TTC549 (cell line): Measurements from ENCODE around the gene ITCH.

Experiments
- FAIRE-seq: peaks from 2 replicates; lab custom pipeline; 2012; peaks lifted over from hg19 to GRCh38; lab: Jason Lieb, UNC

ITCH gene

DNA sequence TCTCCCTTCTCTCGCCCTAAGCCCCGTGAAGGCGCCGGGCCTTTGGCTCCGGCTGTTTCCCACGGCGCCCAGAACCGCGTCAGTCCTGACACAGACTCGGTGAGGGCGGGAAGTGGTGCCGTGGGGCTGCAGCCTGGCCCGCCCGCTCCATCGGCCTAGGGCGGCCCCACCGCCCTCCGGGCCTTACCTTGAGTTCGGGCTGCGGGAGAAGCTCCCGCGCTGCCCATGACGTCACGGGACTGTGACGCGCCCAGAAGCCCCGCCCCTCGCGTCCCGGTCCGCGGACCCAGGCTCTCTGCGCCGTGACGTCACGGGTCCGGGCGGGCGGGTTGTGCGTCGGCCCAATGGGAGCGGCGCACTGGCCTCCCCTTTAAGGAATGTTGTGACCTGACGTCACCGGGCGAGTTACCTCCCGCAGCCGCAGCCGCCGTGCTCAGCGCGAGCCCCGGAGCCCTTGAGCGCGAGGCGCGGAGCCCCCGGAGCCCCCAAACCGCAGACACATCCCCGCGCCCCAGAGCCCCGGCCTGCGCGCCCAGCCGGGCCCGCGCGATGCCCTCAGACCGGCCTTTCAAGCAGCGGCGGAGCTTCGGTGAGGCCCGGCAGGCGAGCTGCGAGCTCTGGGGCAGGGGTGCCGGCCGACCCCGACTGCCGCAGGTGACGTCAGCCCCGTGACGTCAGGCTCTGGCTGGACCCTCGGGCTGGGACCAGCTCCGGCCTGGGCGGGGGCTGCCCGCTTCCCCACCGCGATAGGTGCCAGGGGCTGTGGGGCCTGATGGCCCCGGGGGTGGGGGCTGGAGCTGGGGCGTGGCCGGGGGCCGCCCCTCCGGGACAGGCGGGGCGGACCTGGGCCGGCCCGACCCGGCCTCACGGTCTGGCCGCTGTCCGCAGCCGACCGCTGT, 195.5 kb downstream of the ITCH start, which contains the start of gene MAP1LC3A:
Gene MAP1LC3A, plus strand, starts transcription at position 399 of the 899 bp plus-strand sequence. Its CDS starts 151 bp downstream, at position 550.
- no peak for FAIRE-seq

DNA sequence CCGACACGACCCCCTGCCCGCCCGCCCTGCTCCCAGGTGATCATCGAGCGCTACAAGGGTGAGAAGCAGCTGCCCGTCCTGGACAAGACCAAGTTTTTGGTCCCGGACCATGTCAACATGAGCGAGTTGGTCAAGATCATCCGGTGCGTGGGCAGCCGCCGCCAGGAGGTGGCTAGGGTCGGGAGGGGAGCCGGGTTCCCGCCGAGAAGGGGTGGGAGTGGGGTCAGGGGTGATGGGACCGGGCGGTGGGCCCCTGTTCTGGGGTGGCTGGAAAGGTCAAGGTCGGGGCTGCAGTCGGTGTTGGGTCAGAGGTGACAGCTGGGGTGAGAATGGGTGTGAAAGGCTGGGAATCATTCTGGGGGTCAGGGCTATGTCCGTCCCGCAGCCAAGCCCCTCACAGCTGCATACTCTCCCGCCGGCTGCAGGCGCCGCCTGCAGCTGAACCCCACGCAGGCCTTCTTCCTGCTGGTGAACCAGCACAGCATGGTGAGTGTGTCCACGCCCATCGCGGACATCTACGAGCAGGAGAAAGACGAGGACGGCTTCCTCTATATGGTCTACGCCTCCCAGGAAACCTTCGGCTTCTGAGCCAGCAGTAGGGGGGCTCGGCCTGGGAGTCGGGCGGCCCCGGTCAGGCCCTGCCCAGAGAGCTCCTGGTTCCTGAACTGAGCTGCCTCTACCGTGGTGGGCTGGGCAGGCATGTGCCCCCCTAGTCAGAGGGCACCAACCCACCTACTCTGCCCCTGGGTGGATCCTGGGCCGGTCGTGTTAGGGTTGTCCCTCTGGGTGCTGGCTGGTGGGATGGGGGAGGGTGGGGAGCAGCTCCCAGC, 196.5 kb downstream of the ITCH start:
- FAIRE-seq = no peak

DNA sequence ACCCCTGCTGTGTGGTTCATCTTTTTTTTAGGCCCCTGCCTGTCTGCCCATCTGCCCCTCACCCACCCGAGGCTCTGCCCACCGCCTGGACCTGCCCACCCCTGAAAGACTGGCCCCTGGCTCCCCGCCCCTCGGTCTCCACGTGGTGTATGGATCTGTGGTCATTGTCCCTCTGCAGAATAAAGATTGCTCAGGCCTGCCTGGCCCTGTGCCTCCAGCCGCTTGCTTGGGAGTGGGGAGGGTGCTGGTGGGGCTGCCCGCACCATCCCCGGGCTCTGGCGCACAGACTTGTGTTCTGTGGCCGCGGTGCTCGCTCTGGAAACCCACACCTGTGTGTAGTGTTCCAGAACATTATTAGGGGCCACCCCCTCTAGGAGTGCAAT, 197.1 kb downstream of the ITCH start:
- no peak for FAIRE-seq

DNA sequence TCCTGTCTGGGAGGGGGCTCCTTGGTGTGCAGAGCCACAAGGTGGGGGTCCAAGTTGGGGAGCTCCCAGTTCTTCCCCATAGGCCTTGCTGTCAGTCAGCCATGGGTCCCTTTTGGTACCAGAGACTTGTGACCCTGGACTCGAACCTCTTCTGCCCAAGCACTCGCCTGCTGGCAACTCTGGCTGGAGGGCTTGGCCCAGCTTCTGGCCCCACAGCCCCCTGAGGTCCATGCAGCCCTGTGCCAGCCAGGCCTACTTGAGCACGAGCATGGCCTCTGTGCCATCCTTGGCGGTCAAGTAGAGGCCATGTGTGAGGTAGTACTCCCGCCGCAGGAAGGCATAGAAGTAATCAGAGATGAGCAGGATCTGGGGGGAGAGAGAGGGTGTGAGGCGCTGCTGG, 197.5 kb downstream of the ITCH start:
- no peak for FAIRE-seq
